ENCODE results near the gene ADPRHL1.

The ADPRHL1 gene

DNA sequence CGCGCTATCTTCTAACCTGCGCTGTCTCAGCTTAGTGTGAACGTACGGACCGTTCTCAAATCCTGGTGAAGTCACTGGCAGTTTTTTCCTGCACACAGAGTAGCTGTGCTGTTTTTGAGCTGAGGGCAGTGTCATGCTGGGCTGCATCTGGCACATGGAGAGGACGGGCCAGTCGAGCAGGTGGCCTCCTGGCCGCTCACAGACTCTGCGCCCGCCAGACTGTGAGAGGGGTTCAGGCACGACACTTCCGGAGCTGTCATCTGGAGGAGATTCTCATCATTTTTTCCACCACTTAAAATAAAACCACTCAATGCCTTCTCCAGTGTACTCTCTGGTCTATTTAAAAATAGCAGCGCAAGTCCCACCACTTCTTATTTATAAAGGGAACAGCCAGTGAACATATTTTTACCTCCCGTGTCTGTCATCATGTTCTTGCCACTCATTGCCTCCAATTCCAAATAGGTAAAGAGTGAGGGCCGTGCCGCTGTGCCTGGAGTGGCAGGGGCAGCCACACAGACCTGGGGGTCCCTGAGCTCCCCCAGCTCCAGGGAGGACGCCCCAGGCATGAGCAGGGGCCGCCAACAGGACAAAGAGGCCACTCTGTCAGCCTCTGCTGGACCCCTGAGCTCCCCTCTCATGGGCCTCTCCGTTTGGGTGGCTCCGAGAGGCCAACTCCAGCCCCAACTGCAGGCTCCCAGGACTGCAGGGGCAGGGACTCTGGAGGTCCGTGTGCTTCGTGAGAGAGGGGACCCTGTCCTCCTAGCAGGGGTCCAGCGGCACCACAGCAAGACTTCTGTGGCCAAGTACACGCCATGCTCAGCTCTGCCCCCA is 52.5 kb downstream of the ADPRHL1 start:
- Histone ChIP-seq H3K79me2 (ENCODE audit: low read length) (no peaks in the 10 kb centered on the region), H3K4me3 (ENCODE audit: low read length) (peak overlapping the region; percentile 35; the same call in 1 of the 2 replicates), H3K9ac (ENCODE audit: low read length) (no peak overlapping the region), H3K4me2 (ENCODE audit: low read length) (0 out of 2 replicates have a peak overlapping the region, but pooled peaks have one; percentile 30), H3K27ac (ENCODE audit: low read length) (no peak overlapping the region), H2AFZ (ENCODE audit: low read depth, low read length) (no peak overlapping the region; the same call in 1 of the 2 replicates), H4K20me1 (ENCODE audit: insufficient read depth, low read length) (no peaks in the 10 kb centered on the region), H3K9me3 (ENCODE audit: insufficient read depth, low read length) (no peaks in the 10 kb centered on the region), H3K27me3 (ENCODE audit: low read depth, low read length) (0 out of 2 replicates have a peak, but pooled peaks cover 2% of the 10 kb centered on the region), H3K4me1 (ENCODE audit: low read length) (no peaks in the 10 kb centered on the region), H3K36me3 (replicated peaks; ENCODE audit: low read depth, low read length) (no peaks in the 10 kb centered on the region)
- TF ChIP-seq, protein P1, sequence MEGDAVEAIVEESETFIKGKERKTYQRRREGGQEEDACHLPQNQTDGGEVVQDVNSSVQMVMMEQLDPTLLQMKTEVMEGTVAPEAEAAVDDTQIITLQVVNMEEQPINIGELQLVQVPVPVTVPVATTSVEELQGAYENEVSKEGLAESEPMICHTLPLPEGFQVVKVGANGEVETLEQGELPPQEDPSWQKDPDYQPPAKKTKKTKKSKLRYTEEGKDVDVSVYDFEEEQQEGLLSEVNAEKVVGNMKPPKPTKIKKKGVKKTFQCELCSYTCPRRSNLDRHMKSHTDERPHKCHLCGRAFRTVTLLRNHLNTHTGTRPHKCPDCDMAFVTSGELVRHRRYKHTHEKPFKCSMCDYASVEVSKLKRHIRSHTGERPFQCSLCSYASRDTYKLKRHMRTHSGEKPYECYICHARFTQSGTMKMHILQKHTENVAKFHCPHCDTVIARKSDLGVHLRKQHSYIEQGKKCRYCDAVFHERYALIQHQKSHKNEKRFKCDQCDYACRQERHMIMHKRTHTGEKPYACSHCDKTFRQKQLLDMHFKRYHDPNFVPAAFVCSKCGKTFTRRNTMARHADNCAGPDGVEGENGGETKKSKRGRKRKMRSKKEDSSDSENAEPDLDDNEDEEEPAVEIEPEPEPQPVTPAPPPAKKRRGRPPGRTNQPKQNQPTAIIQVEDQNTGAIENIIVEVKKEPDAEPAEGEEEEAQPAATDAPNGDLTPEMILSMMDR (IDR thresholded peaks at IDR 0.05; ENCODE audit: low read depth, low read length), result no peak
- TF ChIP-seq EZH2phosphoT487 (IDR thresholded peaks at IDR 0.05; ENCODE audit: low read depth), result no peak

DNA sequence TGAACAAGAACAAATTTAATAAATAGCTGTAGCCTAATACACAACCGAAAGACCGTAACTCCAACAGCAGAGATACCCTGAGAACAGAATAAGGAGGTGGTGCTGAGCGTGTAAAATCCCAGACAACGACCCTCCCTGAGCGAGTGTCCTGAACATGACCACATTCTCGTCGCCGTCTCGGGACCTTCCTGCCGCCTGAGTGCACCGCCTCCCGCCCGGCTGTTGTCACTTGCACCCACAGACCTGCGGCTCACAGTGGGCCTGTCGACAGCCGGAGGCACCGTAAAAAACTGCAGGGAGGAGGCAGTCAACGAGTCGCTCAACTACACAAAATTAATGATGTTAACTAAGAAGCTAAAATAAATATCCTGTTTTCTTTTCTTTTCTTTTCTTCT is 53.5 kb downstream of the ADPRHL1 start:
- H3K36me3 ChIP-seq (replicated peaks; ENCODE audit: low read depth, low read length), result no peaks in the 10 kb centered on the region
- no peaks in the 10 kb centered on the region for H3K4me1 ChIP-seq (ENCODE audit: low read length)
- TF ChIP-seq, protein P1 (IDR thresholded peaks at IDR 0.05; ENCODE audit: low read depth, low read length), result no peak
- TF ChIP-seq EZH2phosphoT487 (IDR thresholded peaks at IDR 0.05; ENCODE audit: low read depth), result no peak
- no peak overlapping the region for H3K27ac ChIP-seq (ENCODE audit: low read length)
- H2AFZ ChIP-seq (ENCODE audit: low read depth, low read length), result no peak overlapping the region
- no peak overlapping the region for H3K4me2 ChIP-seq (ENCODE audit: low read length)
- H3K79me2 ChIP-seq (ENCODE audit: low read length), result no peaks in the 10 kb centered on the region
- no peak overlapping the region for H3K4me3 ChIP-seq (ENCODE audit: low read length)
- no peak overlapping the region for H3K9ac ChIP-seq (ENCODE audit: low read length)
- H3K27me3 ChIP-seq (ENCODE audit: low read depth, low read length), result 0 out of 2 replicates have a peak, but pooled peaks cover 2% of the 10 kb centered on the region
- H3K9me3 ChIP-seq (ENCODE audit: insufficient read depth, low read length), result no peaks in the 10 kb centered on the region
- H4K20me1 ChIP-seq (ENCODE audit: insufficient read depth, low read length), result no peaks in the 10 kb centered on the region

DNA sequence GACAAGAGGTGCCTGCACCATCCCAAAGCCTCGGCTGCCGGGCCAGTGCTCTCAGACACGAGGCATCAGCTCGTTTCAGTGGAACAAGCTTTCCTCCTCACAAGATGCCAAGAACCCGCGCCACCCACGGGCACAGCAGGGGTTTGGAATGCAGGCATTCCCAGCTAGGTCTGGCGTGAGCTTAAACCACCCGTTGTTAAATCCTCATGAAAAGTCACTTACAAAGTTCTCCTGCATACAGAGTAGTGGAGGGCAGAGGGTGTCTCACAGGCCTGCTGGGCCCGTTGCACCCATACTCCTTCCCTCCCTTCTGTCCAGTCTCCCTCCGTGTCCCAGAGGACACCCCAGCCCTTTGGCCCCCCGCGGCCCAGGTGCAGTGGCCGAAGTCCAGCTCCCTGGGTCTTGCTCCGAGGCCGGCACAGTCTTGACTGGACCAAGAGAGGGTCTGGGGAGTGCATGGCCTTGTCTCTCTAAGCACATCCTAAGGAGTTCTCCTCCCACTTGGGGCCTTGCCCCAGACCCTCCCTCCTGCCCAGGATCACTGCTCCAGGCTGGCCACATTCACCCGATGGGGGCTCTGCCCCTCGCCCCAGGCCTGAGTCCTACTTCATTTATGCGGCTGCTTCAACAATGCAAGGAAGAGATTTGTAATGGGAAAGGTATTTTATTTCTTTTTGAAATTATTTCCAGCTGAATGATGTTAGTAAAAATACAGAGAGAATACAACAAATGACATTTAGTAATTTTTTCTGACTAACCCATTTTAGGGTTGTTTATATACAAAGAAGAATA is 54.1 kb downstream of the ADPRHL1 start:
- Histone ChIP-seq H3K9ac (ENCODE audit: low read length) (no peak overlapping the region), H3K4me3 (ENCODE audit: low read length) (no peak overlapping the region), H3K9me3 (ENCODE audit: insufficient read depth, low read length) (no peaks in the 10 kb centered on the region), H3K79me2 (ENCODE audit: low read length) (no peaks in the 10 kb centered on the region), H3K4me2 (ENCODE audit: low read length) (no peak overlapping the region), H2AFZ (ENCODE audit: low read depth, low read length) (no peak overlapping the region), H3K27ac (ENCODE audit: low read length) (no peak overlapping the region), H3K27me3 (ENCODE audit: low read depth, low read length) (0 out of 2 replicates have a peak, but pooled peaks cover 2% of the 10 kb centered on the region), H3K36me3 (replicated peaks; ENCODE audit: low read depth, low read length) (no peaks in the 10 kb centered on the region), H4K20me1 (ENCODE audit: insufficient read depth, low read length) (no peaks in the 10 kb centered on the region), H3K4me1 (ENCODE audit: low read length) (peaks cover 2% of the 10 kb centered on the region; the same call in 1 of the 2 replicates)
- no peak for TF ChIP-seq EZH2phosphoT487 (IDR thresholded peaks at IDR 0.05; ENCODE audit: low read depth)
- TF ChIP-seq, protein P1 (IDR thresholded peaks at IDR 0.05; ENCODE audit: low read depth, low read length), result no peak
